HG03159 (cell line): Measurements from ENCODE around the gene SYT2.
A peak's percentile ranks its signal among the peaks of the same experiment; 100 is the strongest.
"Not testable (repeated sequence)": the region's sequence is repeated elsewhere in the genome, so short reads cannot be mapped to it uniquely, and the experiment has no call there.

Experiments used
- ATAC-seq: cut with Tn5 transposase; IDR thresholded peaks from one replicate; pipeline ENCODE4 v1.9.1; 2021; ENCODE audit warnings: mild to moderate bottlenecking, moderate library complexity; ENCODE audit not compliant: unreplicated experiment

Gene SYT2

DNA sequence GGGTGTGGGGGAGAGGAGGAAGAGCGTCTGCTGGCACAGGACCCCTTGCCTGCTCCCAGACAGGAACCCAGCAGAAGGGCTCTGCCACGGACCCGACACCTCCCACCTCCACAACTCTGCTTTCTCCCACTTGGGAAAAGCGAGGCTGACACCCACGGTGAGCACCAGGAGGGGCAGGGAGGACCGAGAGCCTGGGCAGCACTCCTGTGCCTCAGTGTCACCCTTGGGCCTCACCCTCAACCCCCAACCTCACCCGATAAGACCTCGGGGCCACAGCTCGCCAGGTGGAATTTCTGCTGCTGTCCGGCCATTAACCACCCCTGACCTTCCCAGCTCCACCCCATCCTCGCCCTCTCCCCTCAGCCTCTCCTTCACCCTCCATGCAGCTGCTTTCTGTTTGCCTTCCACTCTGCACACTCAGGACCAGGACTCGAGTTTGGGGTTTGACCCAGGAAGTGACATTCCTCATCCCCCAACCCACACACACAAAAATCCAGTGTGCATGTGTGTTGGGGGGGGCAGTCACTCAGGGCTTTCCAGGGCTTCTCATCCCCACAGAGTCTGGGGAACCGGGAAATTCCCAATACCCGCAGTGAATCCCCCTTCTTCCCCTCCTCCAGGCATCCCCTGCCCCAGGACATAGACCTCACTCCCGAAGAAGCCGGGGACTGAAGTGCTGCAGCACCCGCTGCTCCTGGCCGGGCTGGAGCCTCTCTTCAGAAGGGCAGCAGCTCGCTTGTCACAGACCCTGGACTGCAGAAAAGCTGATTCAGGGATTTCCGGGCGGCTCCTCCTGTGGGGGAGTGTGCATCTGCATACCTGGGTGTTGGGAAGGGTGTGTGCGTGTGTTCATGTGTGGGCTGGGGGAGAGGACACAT, 65.8 kb downstream of the SYT2 start:
- ATAC-seq = no peak

DNA sequence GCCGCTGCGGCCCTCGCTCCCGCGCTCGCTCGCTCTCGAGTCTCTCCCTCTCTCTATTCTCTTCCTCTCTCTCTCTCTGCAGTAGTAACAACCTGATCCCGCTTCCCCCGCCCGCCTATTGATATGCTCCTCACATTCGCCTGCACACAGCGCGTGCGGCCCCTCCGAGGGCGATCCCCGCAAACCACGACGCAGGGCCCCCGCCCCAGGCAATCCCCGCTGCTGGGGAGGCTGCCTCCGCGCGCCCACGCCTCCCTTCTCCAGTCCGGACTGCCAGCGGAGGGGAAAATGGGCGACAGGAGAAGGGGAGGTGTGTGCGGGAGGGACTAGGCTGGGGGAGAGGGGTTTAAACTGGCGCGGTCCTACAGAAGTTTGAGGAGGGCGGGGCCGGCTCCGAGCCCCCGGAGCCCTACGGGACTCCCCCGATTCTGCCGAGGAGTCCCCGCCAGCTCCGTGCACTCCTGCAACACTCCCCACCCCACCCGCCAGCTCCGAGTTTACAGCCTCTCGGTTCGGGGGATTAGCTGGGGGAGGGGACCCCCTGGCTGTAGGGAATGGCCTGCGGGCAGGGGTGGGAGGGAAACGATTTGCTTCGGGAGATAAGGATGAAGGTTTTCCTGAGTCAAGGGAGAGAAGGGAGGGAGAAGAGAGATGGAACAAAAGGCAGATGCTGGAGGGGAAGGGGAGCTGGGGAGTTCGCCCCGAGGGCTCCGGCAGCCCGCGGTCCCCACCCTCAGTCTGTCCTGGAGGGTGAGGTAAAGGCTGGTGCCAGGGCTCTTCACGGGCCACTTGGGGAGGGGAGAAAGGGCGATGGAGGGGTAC, 66.6 kb downstream of the SYT2 start:
- no peak for ATAC-seq

DNA sequence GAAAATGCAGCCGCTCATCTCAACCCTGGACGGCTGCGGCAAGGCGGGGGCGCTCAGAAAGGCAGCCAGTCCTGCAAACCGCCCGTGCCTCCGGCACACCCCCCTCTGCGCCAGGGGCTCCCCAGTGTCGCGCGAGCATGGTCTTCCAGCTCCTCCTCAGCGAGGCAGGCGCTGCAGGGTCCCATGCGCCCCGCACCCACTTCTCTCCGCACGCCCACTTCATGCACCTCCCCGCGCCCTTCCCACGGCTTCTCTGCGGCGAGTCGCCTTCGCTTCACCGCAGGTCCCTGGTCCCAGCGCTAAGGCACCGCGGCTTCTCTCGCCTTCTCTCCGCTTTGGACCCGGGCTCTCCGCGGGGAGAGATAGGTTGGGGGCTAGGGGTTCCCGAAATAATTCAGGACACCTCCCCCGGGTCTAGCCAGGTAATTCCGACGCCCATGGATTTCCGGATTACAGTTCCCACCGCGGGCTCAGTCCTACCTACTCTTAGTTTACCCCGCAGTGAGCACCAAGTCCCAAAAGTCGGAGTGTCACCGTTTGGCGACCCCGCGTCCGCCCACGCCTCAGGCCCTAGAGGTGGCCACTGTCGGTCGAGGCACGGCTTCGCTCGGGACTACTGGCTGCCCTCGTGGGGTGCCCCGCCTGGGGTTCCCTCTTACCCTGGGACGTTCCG, 67.5 kb downstream of the SYT2 start:
- ATAC-seq = no peak

DNA sequence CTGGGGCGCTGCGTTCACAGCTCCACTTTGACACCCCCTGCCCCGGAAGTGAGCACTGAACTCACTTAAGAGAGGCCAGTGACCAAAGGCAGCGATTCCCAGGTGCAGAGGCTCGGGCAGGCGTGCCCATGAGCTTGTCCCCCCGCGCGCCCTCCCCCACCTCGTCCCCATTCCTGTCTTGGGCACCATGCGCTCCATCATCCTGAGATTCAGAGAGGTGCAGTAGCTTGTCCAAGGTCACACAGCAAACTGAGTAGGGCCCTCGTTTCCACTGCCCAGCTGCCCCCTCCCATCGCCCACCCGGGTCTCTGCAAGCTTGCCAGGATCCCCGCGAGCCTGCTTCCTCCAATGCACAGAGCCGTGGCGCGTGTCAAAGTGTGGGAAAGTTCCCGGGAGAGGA, 68.0 kb downstream of the SYT2 start:
- ATAC-seq = no peak

DNA sequence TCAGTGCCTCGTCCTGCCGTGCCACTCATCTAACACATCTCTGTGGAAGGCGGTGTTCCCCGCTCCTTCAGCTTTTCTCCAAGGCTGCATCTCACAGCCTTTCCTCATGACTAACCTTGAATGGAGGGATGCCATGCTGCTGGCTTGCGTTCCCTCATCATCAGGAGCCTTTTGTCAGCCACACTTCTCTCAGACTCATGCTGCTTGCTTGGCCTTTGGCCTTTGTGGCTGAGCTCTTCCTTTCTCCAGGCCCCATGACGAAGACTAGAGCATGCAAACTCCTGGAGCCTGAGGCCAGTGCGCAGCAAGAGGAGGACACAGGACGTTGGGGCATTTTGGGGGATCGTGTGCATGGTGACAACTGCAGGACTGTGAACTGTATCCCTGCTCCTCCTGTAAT, 70.8 kb downstream of the SYT2 start:
- ATAC-seq = no peak

DNA sequence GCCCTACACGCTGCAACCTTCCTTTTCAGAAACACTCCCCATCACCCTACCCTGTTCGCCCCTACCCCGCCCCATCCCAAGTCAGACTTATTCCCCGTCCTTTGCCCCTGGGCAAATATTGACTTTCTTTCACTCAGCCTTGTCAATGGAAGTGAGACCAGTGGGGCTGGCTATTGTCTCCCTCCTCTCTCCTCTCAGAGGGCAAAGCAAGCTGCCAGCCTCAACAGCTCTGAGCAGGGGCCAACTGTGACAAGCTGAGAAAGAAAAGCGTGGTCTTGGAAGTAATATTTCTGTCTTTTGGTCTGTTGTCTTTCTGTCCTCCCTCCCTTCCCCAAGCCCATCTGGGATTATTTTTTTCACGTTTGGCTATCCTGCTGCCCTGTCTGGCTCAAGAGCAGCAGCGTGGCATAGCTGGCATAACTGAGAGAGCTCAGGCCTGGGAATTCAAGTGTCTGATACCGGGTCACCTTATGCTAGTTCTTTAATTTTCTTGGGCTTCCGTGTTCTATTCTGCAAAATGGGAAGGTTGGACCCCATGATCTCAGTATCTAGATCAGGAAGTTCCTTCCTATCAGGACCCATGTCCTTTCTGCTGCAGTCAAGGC, 71.5 kb downstream of the SYT2 start:
- ATAC-seq = not testable (repeated sequence)

DNA sequence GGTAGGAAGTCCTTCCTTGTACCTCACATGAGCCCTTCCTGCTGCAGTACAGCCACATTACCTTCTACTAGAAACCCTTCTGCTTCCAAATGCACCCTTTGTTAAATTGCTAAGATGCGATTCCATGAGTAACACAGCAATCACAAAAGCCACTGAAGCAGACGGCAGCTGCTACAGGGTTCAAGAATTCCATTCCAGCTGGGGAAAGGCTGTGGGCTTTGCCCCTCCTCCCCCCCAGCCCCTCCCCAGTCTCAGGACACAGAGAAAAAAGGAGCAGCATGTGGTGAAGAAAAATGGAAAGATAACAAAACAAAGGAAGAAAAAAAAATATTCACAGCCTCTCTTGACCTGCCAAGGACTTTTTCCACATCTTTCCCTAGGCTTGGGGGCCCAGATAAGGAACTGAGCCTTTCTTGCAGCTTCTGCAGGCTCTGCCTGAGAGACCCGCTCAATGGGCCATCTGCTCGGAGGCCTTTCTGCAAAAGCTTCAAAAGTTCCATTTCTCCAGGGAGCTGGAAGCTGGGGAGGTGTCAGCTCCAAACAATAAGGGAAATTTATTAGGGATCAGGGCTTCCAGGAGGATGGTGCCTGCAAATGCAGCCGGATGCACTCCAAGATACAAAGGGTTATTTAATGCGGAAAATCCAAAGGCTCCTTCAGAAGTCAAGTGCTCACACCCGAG, 72.1 kb downstream of the SYT2 start:
- ATAC-seq = no peak

DNA sequence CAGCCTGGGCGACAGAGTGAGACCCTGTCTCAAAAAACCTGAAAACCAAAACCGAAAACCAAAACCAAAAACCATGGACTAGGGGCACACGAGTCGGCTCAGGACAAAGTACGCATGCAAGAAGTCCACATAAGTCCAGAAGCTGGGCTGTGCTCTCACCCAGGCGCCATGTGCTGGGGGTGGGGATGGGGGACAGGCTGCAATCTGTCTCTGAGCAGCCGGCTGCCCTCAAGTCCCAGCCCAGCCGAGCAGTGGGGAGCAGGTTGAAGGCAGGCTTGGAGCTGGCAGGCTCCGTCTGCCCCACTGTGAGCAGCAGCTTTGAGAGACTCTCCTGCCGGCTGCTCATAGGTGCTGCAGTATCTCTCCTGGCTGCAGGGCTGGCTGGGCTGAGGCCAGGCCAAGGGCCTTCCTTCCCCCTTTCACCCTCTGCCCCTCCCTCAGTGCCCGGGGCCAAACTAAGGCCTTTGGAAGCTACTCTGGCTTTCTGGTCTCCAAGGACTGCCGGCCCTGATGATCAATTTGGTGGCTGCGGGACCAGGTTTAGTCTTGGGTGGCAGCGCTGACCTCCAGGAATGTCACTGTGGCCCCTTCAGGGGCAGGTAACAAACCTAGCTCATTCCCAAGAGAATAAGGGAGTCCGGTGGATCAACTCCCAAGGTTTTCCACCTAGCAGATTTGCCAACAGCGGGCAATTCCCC, 72.8 kb downstream of the SYT2 start:
- not testable (repeated sequence) for ATAC-seq

DNA sequence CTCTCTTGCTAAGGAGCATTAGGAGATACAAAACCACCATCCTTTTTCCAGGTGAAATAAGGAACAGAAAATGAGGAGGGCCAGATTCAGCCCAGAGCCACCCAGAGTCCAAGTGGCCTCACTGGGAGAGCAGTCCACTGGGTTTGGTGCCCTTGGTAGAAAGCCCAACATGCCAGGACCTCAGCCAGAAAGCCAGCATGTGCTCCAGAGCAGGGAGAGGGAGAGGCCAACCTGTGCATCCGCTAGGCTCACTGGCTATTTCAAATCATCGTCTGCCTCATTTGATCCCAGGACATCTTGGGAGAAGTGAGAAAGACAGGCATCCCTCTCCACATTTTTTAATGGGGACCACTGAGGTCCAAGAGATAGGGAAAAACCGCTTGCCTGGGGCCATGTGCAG, 74.1 kb downstream of the SYT2 start:
- not testable (repeated sequence) for ATAC-seq

DNA sequence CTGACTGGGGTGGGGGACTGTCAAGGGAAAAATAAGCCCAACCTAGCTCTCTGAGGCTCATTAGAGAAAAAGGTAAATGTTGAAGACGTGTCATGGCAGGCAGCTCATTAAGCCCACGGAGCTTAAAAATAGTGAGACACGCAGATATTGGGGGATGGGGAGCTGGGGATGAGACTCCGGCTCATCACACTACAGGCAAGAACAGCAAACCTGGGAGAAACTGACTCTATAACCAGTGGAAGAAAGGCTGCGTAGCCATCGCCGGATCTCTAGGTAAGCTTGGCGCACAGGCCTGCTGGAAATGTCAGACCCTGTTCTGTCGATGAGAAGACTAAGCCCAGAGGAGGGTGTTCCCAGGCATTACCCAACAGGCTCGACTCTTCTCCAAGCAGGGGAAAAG, 78.0 kb downstream of the SYT2 start:
- no peak for ATAC-seq

DNA sequence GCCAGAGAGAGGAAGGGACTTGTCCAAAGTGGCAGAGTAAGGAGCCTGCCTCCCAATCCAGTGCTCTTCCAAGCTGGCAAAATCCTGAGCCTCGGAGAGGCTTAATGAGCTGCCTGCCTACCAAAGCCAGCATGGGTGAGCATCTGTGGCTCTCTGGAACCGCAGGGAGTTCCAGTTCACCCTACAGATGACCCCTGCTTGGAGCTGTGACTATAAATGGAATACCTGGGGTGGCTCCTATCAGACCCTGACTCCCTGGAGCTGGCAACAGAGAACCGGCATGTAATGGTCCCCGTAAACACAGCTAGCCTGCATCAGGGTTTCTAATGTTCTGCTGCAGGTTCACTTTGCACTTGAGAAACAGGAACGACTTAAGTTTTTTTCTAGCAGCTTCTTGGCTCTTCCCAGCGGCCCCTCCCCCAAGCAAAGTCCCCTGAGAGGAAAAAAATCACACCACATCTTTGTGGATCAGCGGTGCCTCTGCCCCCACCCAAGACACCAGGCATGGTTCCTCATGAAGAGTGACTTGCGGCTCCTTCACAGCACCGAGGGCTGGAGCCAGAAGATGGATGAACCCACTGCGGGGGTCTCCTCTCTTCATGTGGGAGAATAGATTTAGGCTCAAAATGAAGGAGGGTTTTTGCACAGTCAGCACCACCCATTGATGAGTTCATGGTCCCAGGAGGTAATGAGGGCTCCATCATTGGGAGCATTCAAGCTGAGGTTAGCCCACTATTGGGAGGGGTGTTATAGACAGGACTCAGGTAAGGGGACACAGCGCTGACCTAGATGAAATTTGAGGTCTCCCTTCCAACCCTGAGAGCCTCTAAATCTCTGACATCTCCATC, 79.0 kb downstream of the SYT2 start:
- no peak for ATAC-seq

DNA sequence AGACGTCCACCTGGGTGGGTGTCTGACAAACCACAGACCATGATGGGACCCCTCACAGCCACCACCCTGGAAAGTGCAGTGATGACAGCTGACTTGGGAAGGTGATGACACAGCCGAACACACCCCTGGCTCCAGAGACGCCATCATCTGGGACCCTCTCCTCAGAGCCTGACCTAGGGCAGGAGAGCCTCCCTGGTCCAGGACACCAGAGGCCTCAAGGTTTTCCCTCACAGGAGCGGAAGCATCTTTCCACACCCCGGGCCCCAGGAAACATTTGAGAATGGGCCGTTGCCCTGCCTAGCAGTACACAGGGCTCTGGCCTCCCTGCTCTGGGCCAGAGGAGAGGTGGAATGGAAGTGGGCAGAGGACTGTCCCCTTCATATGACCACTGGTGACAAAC, 79.7 kb downstream of the SYT2 start:
- ATAC-seq = no peak

DNA sequence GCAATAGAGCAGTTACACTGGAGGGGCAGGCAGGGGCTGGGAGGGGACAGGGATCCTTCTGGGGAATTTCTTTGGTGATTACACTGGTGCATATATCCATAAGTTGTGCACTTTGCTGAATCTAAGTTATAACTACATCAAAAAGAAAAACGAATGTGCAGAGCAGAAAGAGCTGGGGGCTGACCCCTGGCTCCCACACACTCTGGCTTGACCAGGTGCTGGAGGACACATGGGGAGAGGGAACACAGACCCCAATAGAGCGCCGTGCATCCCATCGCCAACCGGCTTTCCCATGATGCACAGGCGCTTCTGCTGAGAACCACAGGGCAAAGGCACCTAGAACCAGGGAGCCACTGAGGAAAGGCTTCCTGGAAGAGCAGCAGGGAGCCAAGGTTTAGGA, 80.2 kb downstream of the SYT2 start:
- not testable (repeated sequence) for ATAC-seq

DNA sequence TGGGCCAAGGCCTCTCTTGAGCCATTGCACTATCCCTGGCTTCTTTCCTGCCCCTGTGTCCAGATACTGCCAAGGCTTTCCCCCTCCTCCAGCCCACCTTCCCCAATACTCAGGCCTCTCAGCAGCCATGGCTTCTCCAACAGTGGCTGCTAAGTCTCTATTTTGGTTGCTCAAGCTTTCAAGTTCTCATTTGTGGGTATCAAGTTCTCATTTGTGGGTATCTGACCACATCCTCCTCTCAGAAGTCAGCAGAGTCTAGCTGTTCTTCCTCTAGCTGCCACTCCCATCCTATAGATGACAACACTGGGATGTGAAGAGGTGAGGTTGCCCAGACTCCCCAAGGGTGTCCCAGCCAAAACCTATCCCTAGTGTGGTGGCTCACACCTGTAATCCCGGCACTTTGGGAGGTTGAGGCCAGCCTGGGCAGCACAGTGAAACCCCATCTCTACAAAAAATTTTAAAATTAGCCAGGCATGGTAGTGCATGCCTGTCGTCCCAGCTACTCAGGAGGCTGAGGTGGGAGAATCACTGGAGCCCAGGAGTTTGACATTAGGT, 80.9 kb downstream of the SYT2 start:
- peak; percentile 71 for ATAC-seq

DNA sequence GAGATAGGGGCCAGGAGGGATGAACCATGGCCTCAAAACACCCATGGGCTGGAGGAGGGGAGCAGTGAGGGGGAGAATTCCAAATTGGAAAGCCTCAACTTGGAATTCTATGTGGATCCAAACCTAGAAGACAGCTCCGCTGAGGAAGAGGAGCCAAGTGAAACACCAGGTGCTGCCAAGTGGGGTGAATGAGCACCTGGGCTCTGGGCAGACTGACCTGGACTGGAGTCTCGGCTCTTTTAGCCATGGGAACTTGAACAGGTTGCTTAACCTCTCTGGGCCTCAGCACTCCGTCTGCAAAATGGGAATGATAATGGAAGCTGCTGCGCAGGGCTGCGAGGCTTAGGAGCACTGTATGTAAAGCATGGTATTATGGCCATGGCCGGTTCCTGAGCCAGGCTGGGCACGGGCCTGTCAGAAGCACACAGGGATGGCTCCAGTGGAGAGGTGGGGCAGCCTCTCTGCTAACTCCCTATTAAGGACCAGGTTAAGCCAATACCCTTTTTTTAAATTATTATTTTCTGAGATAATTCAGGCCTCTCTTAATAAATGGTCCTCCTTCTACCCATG, 81.5 kb downstream of the SYT2 start:
- ATAC-seq = no peak

DNA sequence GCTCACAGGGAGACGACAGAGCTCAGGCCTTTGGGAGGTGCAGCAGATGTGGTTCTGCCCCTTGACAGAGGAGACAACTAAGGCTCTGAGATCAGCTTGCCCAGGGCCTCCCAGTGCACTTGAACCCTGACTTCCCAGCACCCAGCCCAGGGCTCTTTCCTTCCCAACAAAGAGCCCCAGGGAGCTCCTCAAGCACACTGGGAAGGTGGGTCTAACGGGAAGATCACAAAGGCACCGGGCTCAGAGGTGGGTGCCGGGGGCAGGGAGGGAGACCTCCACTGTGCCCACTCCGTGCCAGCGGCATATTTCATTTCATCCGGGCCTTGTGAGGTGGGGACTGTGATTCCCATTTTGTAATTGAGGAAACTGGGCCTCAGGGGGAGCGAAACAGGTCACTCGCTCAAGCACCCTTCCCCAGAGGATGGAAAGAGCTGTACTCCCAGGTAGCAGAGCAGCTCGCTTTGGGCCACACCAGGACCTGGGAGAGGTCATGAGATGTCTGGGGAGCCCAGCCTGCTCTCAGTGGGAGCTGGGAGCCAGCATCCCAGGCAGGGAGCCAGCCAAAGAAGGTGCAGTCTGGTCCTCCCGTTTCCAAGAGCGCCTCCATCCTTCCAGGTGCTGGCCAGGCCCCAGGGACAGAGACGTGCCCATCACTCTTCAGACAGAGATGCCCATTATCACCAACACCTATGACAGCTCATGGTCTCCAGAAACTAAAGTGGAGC, 82.3 kb downstream of the SYT2 start:
- ATAC-seq = no peak

DNA sequence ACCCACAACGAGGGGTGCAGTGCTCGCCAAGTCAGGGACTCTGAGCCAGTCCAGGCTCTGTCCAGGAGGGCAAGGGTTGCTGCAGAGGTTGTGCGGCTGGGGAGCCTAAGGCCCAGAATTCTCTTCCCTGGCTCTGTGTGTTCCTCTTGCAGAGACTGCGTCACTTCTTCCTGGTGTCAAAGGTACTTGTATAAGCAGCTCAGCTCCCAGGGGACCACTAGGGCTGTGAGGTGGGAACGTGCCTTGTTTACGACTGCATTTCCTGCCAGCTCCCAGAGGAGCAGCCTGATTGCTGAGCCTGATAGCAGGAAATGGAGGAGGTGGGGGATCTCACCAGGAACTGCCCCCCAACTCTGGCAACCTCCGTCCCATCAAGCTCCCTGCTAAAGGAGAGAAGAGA, 83.2 kb downstream of the SYT2 start:
- ATAC-seq = not testable (repeated sequence)
